Chondrocyte (in vitro differentiated cells): ENCODE data around the gene RBM4. TPM values are rescaled to one million over a fixed set of nuclear protein-coding genes. Genes with fewer than 3 reads are reported as not detected.
A peak's percentile ranks its signal among the peaks of the same experiment; 100 is the strongest.
"Not testable (repeated sequence)": the region's sequence is repeated elsewhere in the genome, so short reads cannot be mapped to it uniquely, and the experiment has no call there.

Experiments
- DNase-seq: peaks from one replicate; pipeline ENCODE4 v3.0.0; 2021; ENCODE audit warnings: mixed read lengths, low spot score
- H3K27ac Mint-ChIP-seq: one replicate; pipeline ENCODE4 v1.8.0; 2021; ENCODE audit warnings: mild to moderate bottlenecking, moderate library complexity, mixed read lengths; ENCODE audit not compliant: unreplicated experiment
- H3K27me3 Mint-ChIP-seq: 2 replicates; pipeline ENCODE4 v1.8.0; 2021; ENCODE audit warnings: low read depth, mixed read lengths
- H3K36me3 Mint-ChIP-seq: 2 replicates; pipeline ENCODE4 v1.8.0; 2021; ENCODE audit warnings: low read depth, mixed read lengths
- H3K4me1 Mint-ChIP-seq: 2 replicates; pipeline ENCODE4 v1.8.0; 2021; ENCODE audit warnings: low read depth, mild to moderate bottlenecking, mixed read lengths
- H3K4me3 Mint-ChIP-seq: one replicate; pipeline ENCODE4 v1.8.0; 2021; ENCODE audit warnings: mild to moderate bottlenecking, moderate library complexity, mixed read lengths; ENCODE audit not compliant: unreplicated experiment
- H3K9me3 Mint-ChIP-seq: 2 replicates; pipeline ENCODE4 v1.8.0; 2021; ENCODE audit warnings: low read depth, mixed read lengths
- long read RNA-seq: library from polyadenylated mRNA; stranded (forward); transcript quantifications from one replicate; pipeline ENCODE4 v2.0.0, GENCODE V29; 2021
- total RNA-seq: library from RNA; stranded (reverse); gene quantifications from 3 replicates; pipeline ENCODE4 v1.2.1, GENCODE V29; 2021
- TF ChIP-seq, protein P1 (sequence below): fragments of 200-600 bp; sonication (generic); IDR thresholded peaks from 2 replicates; pipeline ENCODE4 v1.5.0; 2021; ENCODE audit warnings: antibody characterized with exemption, mild to moderate bottlenecking, moderate library complexity

Gene RBM4, protein sequence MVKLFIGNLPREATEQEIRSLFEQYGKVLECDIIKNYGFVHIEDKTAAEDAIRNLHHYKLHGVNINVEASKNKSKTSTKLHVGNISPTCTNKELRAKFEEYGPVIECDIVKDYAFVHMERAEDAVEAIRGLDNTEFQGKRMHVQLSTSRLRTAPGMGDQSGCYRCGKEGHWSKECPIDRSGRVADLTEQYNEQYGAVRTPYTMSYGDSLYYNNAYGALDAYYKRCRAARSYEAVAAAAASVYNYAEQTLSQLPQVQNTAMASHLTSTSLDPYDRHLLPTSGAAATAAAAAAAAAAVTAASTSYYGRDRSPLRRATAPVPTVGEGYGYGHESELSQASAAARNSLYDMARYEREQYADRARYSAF
- total RNA-seq, result 109 to 118 TPM (median 117 TPM) in 3 replicates
- long read RNA-seq, transcript RBM4-204 (4 exons, 1,763 nt), result minor isoform, 8 of 98 reads
- long read RNA-seq, transcript RBM4-201 (4 exons, 1,694 nt), result major isoform, 72 of 98 reads
- long read RNA-seq, transcript RBM4-203 (3 exons, 921 nt), result minor isoform, 12 of 98 reads
- long read RNA-seq, partial matches to known transcripts, result 0 of 98 reads
- long read RNA-seq, other reads (novel, unspliced or antisense), result 2 of 98 reads

DNA sequence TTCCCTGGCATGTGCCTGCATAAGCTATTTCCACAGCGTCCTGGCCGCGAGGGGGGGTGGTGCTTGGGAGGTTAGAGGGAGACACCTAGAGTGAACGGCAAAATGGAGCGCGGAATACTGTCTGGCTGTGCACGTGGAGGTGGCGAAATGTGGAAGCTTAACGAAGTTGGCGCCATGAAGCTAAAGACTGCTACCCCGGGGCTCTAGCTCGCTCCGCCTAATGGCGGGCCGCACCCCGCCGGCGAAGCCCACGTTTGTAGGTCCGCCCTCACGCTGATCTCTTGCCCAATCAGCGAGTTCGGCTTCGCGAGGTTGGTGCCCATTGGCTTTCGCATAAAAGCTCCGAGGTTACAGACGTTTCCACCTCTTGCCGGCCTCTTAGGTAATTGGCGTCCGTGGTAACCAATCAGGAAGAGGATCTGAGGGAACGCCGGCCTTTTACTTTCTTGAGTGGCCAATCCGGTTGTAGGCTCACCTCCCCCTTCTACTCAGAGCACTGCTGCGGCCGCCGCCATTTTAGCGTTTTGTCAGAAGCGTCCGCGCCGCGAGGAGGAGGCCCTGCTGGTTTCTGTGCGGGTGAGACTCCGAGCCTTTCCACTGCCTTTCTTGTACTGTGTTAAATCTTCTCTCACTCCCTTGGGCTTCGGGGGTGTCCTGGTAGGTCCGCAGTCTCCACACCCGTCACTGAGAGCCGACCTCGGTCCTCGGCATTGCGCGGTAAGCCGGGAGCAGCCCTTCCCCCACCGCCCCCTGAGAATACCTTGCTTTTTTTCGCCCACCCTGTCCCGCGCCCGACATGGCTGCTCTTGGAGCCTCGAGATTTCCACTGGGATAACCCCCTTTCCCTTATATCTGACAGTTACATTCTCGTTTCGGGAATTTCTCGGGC is at the start of gene RBM4:
Gene RBM4 (plus strand): TSS at position 527 of the 889 bp plus-strand sequence. CDS start 1,009 bp downstream, outside the sequence.
- H3K36me3 Mint-ChIP-seq, result peaks cover 26% of the 10 kb centered on the region
- H3K4me1 Mint-ChIP-seq, result peaks cover 60% of the 10 kb centered on the region
- H3K27me3 Mint-ChIP-seq, result no peaks in the 10 kb centered on the region
- peak within 1 kb of the TSS; percentile 99 for H3K27ac Mint-ChIP-seq
- DNase-seq, result peak; percentile 98
- TF ChIP-seq, protein P1, sequence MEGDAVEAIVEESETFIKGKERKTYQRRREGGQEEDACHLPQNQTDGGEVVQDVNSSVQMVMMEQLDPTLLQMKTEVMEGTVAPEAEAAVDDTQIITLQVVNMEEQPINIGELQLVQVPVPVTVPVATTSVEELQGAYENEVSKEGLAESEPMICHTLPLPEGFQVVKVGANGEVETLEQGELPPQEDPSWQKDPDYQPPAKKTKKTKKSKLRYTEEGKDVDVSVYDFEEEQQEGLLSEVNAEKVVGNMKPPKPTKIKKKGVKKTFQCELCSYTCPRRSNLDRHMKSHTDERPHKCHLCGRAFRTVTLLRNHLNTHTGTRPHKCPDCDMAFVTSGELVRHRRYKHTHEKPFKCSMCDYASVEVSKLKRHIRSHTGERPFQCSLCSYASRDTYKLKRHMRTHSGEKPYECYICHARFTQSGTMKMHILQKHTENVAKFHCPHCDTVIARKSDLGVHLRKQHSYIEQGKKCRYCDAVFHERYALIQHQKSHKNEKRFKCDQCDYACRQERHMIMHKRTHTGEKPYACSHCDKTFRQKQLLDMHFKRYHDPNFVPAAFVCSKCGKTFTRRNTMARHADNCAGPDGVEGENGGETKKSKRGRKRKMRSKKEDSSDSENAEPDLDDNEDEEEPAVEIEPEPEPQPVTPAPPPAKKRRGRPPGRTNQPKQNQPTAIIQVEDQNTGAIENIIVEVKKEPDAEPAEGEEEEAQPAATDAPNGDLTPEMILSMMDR, result peak; percentile 52
- H3K9me3 Mint-ChIP-seq, result no peaks in the 10 kb centered on the region
- H3K4me3 Mint-ChIP-seq, result peak within 1 kb of the TSS; percentile 93

DNA sequence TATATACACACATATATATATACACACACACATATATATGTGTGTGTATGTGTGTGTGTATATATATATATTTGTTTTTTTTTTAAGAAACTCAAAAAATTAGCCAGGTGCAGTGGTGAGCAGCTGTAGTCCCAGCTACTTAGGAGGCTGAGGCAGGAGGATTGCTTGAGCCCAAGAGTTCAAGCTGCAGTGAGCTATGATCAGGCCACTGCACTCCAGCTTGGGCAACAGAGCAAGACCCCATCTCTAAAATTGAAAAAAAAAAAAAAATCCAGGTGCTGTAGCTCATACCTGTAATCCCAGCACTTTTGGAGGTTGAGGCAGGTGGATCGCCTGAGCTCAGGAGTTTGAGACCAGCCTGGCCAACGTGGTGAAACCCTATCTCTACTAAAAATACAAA is 49.2 kb upstream of the RBM4 start:
- not testable (repeated sequence) for DNase-seq, H3K4me3 Mint-ChIP-seq, H3K27me3 Mint-ChIP-seq, H3K27ac Mint-ChIP-seq, H3K9me3 Mint-ChIP-seq, H3K36me3 Mint-ChIP-seq
- H3K4me1 Mint-ChIP-seq, result peaks cover 12% of the 10 kb centered on the region

DNA sequence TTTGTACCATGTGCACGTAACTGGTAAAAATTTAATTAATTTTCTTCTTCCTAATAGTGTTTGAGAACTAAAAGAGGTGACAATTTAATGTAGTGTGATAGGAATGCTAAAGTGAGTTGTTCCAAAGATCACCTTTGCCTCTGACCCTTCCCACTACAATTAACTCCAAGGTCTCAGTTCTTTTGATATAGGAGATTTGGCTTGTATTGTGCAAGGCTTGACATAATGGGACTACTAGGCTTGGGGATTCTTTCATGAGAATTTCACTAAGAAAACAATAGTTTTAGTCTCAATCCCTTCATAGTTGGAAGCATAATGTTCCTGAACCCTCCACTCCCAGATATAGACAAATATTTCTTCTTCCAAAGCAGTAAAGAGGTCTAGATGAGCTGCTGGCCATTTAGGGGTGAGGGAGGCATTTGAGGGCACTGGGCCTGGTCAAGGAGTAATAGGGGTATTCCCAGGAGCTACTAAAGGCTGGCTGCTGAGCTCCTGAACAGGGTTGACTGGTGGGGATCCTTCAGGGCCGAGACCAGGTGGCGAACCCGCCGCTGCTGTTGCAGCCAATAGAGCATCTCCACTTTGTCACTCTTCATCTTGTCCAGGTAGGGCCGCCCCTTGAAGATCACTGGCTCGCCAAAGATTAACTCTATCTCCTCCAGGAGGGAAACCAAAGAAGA is 48.4 kb upstream of the RBM4 start:
- H3K4me3 Mint-ChIP-seq, result no peak overlapping the region
- no peaks in the 10 kb centered on the region for H3K9me3 Mint-ChIP-seq

DNA sequence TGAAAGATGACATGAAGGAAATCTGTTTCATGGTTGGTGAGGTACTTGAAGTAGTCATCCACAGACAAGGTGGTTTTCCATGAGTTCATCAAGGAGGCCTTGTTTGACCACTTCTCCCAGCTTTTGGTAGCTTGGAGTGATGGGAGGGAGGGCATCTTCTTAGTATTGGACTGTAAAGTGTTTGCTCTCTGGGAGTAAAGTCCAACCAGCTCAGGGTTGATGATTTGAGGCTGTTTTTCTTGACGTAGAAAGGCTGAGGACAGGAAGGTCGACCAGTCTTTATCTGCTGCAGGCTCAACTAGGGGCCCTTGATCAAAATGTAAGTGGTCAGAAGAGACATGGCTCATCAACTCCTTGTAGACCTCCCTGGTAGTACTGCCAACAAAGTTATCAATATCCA is 47.3 kb upstream of the RBM4 start:
- no peak for DNase-seq
- peaks cover 25% of the 10 kb centered on the region for H3K4me1 Mint-ChIP-seq
- no peaks in the 10 kb centered on the region for H3K36me3 Mint-ChIP-seq
- H3K27ac Mint-ChIP-seq, result no peak overlapping the region
- TF ChIP-seq, protein P1, result no peak
- no peak overlapping the region for H3K4me3 Mint-ChIP-seq
- H3K9me3 Mint-ChIP-seq, result no peaks in the 10 kb centered on the region
- no peaks in the 10 kb centered on the region for H3K27me3 Mint-ChIP-seq

More for the DNA sequence above, 48.4 kb upstream of the RBM4 start:
- Mint-ChIP-seq H3K4me1 (peaks cover 18% of the 10 kb centered on the region), H3K27ac (no peak overlapping the region), H3K36me3 (no peaks in the 10 kb centered on the region), H3K27me3 (no peaks in the 10 kb centered on the region)
- TF ChIP-seq, protein P1, result no peak
- DNase-seq, result no peak

DNA sequence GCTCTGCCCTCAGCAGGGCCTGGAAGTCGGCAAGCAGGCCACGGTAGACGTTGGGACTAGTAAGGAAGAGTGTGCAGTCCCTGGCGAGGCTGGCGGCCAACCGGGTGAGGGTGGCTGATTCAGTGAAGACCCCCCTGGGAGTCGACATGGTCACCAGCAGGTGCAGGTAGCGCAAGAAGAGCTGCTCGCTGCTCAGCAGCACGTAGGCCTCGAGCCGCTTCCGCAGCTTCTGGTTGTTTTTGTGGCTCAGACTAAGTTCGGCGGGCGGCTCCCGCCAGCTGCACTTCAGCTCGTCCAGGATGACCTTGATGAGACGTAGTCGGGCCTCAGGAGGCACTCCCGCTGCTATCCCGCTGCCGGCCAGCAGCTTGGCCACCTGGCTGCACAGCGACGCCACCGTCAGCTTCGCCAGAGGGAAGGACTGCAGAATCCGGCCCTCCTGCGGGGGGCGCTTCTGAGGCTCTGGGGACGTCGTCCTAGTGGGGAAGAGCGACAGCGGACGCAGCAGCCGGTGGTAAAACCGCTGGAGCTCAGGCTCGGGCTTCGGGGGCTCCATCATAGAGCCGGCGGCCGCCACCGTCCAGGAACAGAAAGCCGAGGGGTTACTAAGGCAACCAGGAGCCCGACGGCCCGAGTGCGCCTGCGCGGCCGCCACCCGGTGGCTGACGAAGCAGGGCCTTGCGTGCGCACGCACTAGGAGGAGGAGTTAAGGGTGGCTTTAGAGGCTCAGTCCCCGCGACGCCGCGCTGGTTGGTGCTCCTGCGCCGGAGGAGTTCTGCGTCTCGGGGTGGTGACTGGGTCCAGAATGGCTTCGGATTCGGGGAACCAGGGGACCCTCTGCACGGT is 45.8 kb upstream of the RBM4 start, which contains the start of the genes CCDC87 and CCS:
Gene CCDC87 (minus strand): TSS at position 607 of the 846 bp plus-strand sequence. CDS start 48 bp downstream, at position 559.
Gene CCS (plus strand): TSS at position 729 of the 846 bp plus-strand sequence. CDS start 77 bp downstream, at position 806.
- Mint-ChIP-seq H3K4me3 (peak within 1 kb of the TSS; percentile 100), H3K27me3 (no peaks in the 10 kb centered on the region), H3K27ac (peak within 1 kb of the TSS; percentile 99), H3K36me3 (no peaks in the 10 kb centered on the region), H3K4me1 (peaks cover 25% of the 10 kb centered on the region), H3K9me3 (no peaks in the 10 kb centered on the region)
- TF ChIP-seq, protein P1, result peak; percentile 88
- peak; percentile 99 for DNase-seq
